ENCODE data around the gene TXNIP.

TXNIP gene

DNA sequence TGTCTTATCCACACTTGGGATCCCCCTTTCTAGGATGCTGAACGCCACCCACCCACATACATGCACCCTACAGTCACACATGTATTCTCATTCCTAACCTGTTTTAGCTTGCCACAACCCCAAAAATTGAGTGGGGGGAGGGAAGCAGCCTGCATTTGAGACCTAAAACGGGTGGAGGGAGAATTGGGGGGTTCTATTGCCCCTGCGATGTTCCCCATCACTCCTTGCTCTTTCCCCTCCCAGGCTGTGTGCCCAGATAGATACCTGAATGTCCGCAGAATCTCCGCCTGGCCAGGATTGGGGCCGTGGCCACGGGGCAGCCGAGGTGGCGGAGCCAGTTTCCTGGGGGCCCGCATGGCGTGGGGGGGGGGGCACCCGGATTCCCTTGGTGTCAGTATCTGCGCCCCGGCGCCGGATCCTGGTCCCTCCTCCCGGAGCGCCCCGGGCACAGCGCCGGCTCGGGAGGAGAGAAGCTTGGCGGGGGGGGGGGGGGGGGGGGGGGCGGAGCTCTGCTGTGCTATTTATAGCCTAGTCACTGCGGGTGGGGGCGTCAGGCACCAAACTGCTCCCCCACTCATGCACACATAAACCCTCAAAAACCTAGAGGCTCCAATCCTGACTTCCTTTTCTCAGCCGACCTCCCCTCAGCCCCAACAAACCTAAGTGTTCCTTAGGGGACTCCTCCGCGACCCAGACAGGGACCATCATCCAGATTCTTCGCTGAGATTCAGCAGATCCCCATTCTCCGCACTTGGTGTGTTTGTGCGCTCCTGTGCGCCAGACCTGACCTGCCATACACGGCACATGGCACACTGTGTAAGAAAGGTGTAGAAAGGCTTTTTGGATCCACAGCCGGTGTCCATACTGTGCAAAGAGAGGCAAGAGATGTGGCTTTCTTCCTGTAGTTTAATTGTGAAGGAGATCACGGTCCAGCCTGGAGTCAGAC, 33.9 kb downstream of the TXNIP start:
- no peak for DNase-seq (ENCODE audit: low read depth)

DNA sequence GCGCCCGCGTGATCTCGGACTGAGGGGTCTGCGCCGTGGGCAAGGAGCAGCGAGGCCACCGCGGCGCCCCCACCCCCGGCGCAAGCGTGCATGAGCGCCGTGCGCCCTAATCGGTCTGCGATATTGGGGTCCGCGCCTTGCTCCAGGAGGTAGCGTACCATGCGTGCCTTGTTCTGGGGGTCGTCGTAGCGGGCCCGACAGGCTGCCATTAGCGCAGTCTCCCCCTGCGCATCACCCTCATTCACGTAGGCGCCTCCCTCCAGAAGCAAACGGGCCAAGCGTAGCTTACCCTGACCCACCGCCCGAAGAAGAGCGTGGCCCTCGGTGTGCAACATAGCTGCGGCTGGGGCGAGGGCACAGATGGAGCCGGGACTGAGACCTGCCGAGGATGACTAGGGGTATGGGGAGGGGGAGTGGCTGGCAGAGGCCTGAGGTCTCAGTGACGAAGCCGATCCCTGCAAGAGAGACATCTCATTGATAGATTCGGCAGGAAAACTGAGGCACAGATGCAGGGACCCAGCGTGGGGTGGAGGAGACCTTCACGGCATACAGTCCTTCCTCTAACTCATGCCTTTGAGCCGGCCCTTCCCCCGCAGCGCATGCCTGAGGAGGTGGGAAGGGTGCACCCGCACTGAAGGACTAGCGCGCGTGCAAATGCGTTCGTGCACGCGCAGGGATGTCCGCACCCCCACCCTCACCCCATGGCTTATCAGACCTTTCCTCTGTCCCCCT, 34.8 kb downstream of the TXNIP start:
- DNase-seq (ENCODE audit: low read depth), result no peak

DNA sequence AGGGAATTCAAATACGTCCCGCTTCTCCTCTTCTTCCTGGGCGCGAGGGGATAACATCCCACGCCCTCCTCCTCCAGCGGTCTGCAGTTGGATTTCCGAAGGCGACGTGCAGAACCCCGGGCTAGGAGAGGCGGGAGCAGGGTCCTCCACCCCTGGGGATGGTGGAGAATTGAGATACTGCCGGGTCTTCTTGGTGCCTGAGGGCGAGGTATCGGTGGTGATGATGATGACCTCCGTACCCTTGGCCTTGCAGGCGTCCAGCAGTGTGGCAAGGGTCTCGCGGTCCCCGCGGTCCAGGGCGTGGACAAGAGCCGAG, 35.3 kb downstream of the TXNIP start:
- DNase-seq (ENCODE audit: low read depth), result no peak

DNA sequence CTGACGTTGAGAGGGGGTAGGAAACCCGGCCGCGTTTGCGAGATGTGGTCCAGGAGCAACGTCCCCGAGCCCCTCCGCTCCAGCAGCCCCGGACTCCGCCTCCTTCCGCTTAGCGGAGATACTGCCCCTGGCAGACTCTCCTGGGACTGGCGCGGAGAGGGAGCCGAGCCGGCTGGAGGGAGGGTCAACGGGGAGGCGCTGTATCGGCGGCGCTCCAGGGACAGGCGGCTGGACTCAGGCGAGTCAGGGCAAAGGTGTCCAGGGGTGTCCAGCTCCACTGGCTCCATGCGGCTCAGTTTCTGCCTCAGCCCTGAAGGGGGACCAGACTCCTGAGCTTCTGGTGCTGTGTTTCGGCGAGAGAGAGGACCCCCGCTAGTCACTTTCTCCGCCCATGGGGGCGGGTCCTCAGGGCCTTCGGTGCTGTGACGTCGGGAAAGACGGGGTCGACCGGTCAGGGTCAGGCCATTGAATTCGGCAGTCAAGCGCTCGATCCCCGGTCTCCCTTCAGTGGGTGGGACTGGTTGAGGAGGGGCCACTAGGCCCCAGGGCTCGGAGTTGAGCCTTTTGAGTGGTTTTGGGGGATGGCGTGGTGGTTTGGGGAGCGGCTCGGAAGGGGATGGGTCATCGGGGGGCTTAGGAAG, 35.8 kb downstream of the TXNIP start:
- no peak for DNase-seq (ENCODE audit: low read depth)

DNA sequence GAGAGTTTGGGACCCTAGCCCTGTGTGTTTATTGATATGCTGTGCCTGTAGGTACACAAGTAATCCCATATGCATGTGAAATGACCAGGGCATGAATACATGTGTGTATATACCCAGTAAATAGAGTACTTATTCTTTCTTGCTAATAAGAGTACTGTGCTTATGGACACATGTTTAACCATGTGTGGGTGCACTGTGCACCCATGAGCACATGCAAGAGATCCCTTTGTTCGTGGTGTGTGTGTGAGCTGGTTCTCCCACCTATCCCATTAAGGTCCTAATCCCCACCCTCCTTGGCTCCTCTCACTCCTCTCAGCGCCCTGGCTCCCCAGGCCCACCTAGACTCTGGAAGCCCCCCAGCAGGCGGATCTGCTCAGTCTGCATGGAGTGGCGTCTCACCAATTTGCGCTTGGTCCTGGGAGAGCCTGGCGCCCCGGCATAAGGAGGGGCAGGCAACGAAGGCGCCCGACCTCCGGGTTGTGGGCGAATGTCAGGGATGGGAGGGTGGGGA, 36.4 kb downstream of the TXNIP start:
- DNase-seq (ENCODE audit: low read depth), result no peak

DNA sequence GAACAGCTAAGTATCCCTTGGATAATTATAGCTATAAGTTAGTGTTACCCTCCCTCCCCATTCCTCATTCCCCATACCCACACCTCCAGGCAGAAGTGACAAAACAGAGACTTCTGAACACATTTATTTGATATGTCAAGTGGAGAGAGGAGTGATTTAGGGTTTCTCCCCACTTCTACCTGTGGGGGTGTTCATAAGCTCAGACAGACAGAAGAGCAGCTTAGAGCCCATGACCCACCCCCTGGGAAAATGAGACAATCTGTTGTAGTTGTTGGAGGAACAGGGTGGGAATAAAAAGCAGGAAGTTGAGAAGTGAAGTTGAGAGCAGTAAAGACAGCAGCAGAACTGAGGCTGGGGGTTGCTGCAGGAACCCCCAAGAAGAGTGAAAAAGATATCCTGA, 37.0 kb downstream of the TXNIP start:
- DNase-seq (ENCODE audit: low read depth), result no peak

DNA sequence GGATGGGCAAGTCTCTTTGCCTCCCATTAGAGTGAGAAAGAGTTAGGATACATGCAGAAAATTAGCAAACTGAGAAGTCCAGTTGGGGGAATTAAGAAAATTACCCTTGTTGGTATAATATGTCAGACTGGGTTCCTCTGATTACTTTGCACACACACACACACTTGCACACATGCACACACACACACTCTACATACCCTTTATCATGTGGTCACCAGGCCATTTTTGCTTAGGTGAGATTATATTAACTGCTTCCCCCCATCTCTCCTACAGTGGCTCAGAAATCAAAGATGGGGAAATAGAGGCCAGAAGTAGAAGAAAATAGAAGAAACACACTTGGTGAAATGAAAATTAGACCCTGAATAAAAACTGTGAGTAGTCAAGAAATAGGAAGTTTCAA, 37.6 kb downstream of the TXNIP start:
- no peak for DNase-seq (ENCODE audit: low read depth)

DNA sequence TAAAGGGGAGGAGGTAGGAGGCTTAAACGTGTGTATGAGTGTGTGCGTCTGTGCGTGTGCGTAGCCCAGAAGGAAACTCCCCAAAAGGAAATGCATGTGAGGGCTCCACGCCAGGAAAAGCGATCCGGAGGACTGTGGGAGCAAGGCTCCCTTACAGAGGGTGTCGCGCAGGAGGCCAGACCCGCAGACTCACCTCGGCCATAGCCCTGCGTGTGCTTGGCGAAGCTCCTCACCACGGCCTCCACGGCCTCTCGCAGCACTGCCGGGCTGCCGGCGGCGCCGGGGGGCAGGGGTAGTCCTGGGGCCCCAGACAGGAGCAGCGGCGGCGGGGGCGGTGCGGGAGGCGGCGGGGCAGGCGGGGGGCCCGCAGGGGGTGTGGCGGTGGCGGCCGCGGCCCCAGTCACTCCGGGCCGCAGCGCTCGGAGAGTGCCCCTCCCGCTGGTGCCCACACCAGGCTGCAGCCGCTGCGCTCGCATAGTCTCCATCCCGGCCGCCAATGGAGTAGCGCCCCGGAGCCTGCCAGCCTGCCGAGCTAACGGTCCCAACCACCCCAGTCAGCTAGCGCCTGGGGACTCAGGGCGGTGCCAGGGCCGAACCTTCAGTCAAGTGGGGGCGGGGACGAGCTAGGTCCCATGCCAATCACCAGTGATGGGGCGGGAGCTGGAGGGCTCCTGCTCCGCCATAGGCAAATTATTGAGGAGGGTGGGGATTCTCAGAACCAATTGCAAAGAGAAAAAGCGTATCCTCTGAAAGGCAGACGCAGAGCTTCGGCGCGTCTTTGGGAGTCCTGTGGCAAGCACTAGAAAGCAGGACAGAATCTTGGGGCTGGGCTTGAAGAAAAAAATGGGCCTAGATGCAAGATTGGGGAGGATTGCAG, 38.7 kb downstream of the TXNIP start, which contains the start of gene LIX1L:
Gene LIX1L, minus strand, starts transcription at position 575 of the 877 bp plus-strand sequence. Its CDS starts 90 bp downstream, at position 485.
- DNase-seq (ENCODE audit: low read depth), result peak; percentile 86

DNA sequence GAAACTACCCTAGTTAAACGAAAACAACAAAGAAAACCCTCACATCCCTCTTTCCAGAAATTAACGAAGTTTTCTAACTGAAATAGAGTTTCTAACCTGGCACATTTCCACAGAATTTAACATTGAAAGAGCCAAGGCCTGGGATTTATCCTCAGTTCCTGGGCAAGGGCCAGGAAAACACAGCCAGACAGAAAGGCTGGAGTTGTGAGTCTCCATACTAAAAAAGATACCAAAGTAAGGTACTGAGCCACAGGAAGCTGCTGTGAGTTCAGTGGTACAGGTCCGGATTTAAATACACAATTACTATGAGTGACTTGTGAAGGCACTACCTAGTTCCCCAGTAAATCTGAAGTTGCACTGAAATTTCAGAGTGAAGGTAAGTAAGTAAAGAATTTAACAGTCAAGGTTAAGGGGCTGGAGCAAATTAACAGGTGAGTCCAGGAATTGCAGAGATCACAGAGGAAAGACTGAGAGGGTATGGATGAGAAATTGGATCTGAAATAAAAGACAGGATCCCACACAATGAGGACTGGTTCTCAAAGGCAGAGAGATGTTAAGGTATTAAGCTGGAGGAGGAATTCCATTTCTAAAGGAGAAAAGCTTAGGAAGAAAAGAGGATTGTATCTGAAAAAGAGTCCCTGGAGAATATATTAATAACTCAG, 39.5 kb downstream of the TXNIP start:
- DNase-seq (ENCODE audit: low read depth), result no peak

DNA sequence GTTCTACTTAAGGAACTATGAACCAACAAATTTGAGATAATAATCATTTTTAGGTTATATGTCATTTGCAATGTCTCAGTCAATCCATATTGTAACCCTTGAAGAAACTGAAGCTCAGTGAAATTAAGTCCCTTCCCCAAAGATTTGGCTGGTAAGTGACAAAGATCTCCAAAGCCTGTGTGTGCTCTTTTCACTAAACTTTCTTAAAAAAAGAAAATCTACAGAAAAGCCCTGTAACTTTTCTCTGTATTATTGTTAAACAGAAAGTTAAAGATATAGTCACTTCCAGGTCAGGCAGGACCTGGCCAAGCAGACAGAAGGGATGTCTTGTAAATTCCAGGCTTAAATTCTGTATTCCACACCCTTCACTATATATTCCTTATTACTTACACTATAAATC, 40.0 kb downstream of the TXNIP start:
- no peak for DNase-seq (ENCODE audit: low read depth)

DNA sequence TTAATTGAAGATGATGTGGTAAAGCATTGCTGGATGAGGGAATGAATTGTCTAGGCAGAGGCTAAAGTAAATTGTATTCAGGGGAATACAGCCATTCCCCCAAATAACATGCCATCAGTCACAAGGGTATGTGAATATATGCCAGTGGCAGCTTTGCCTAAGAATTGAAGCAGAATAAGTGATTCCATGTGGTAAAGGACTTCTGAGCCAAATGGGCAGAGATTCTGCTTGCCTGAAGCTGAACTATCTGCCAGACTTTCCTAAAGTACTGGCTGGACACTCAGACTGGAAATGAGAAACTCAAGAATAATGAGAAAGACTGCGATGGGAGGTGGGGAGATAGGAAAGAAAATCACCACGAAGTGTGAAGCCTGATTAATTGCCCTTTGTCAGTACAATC, 40.9 kb downstream of the TXNIP start:
- DNase-seq (ENCODE audit: low read depth), result no peak

DNA sequence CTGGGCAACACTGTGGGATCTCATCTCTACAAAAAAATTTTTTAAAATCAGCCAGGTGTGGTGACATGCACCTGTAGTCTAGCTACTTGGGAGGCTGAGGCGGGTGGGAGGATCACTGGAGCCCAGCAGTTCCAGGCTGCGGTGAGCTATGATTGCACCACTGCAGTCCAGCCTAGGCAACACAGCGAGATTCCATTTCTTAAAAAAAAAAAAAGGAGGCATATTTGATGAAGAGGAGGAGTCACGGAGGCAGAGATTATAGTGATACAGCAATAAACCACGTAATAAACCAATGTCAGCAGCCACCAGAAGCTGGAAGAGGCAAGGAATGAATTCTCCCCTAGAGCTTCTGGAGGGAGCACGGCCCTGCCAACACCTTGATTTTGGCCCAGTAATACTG, 42.5 kb downstream of the TXNIP start:
- DNase-seq (ENCODE audit: low read depth), result no peak

DNA sequence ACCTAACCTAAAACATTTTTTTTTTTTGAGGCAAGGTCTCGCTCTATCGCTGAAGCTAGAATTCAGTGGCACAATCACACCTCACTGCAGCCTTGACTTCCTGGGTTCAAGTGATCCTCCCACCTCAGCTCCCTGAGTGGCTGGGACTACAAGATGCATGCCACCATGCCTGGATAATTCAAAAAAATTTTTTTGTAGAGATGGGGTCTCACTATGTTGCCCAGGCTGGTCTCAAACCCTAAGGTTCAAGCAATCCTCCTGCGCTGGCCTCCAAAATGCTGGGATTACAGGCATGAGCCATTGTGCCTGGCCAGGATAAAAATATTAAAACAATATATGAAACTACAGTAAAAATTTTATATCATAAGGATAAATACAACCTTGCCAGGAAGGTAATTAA, 43.5 kb downstream of the TXNIP start:
- DNase-seq (ENCODE audit: low read depth), result no peak

DNA sequence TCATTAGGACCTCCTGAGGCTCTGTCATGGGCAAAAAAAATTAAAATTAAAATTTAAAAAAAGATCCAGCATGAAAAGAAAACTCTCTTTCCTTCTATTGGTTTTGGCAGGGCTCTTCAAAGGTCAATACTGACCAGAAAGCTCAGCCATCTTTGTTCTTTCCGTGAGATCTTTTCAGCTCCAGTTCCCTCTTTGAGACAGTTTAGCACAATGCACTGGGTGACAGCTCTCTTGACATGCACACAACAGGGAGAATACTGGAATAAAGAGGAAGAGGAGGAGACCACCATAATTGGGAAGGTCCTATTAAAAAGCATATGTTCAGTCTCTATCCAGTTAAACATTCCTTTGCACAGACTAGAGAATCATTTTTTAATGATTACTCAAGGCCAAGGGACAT, 44.9 kb downstream of the TXNIP start:
- DNase-seq (ENCODE audit: low read depth), result no peak

DNA sequence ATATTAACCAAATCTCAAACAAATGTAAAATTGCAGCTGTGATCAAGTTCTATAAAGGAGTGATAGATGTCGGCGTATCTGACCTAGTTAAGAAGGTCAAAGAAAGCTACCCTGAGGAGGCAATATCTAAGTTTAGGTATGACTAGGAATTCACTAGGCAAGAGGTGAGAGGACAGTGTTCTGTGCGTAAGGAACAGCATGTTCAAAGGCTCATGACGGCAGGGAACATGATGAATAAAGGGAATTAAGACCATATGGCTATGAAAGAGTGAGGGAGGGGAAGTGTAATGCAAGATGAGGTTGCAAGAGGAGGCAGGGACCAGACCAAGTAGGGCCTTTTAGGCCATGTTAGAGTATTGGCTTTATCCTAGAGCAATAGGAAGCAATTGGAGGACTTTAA, 47.2 kb downstream of the TXNIP start:
- no peak for DNase-seq (ENCODE audit: low read depth)

DNA sequence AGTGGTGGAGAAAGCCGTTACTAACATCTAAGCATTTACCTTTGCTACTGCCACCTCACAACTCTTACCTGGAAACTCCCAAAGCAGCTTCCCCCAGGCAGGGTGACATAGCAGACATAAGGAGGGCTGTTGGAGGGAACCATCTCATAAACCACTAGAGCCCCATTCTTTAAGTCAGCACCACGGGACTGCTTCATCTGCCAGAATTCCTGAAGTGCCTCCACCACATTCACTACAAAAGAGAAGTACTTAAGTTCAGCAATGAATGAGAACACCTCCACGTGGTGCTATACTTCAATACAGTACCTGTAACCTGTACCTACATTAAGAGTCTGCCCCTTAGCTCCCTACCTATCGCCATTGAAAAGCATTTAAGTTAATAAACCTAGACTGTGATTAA, 48.8 kb downstream of the TXNIP start:
- no peak for DNase-seq (ENCODE audit: low read depth)

DNA sequence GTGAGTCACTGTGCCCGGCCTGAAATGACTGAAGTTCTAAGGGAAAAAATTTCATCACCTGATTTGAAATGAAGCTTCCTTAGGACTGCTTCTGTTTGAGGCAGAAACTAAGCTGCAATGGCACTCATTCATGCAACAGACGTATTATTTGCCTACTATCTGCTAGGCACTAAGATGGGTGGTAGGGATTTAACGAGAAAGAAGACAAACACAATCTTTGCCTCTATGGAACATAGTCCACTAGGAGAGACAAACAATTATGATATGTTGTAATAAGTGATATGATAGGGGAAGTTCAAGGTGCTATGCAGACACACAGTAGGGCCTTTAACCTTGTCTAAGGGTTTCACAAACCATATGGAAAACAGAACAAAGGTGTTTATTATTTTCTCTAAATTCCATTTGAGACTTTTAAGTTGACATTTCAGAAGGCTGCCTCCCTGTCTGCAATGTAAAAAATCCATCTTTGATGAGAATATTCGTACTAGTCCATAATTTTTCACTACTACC, 49.8 kb downstream of the TXNIP start:
- DNase-seq (ENCODE audit: low read depth), result no peak

DNA sequence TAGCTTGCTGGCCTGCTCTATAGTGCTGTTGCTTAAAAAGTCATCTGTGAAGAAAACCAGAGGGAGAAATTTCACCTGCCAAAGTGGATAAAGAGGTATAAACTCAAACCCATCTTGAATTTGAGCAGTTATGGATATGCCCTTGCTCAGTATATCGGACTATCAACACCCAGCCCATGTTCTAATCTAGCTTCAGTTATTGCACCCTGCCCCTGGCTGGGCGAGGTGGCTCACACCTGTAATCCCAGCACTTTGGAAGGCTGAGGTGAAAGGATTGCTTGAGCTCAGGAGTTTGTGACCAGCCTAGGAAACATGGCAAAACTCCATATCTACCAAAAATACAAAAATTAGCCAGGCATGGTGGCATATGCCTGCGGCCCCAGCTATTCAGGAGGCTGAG, 51.8 kb downstream of the TXNIP start:
- DNase-seq (ENCODE audit: low read depth), result no peak

DNA sequence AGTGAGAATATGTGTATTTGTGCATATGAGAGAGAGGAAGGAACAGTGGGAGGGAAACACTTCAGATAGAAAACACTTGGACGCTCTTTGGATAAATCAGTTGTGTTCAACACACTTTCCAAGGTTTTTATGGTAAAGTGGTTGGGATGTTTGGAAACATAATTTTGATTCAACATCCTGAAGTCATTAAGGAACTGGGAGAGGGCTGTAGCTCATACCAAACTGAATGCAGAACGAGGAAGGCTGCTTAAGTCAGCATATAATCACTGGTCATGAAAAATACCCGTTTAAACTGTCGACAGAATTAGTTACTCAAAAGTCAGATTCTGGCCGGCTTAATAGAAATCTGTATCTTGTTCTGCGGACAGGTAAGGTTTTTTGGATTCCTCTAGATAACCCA, 53.5 kb downstream of the TXNIP start:
- DNase-seq (ENCODE audit: low read depth), result no peak
